WTC11 (cell line): ENCODE measurements around the gene CTIF.

Experiments
- ATF1 ChIP-seq: sonication (generic); formaldehyde crosslinking; IDR thresholded peaks from 2 replicates; pipeline ENCODE4 v1.8.1; 2023; ENCODE audit warnings: mild to moderate bottlenecking, moderate library complexity, missing genetic modification reagents
- ETV6 ChIP-seq: sonication (generic); formaldehyde crosslinking; IDR thresholded peaks from 2 replicates; pipeline ENCODE4 v1.8.1; 2022; ENCODE audit warnings: mild to moderate bottlenecking, missing genetic modification reagents
- KAT7 ChIP-seq: sonication (generic); formaldehyde crosslinking; IDR thresholded peaks from 2 replicates; pipeline ENCODE4 v1.8.1; 2023; ENCODE audit warnings: missing genetic modification reagents, mild to moderate bottlenecking, borderline replicate concordance
- NFYB ChIP-seq: sonication (generic); formaldehyde crosslinking; conservative IDR thresholded peaks from 2 replicates; pipeline ENCODE4 v1.8.0; 2022; ENCODE audit warnings: low read depth, missing genetic modification reagents
- SMAD3 ChIP-seq: sonication (generic); formaldehyde crosslinking; IDR thresholded peaks from 2 replicates; pipeline ENCODE4 v1.8.0; 2022; ENCODE audit warnings: missing genetic modification reagents, mild to moderate bottlenecking, borderline replicate concordance
- TCF7 ChIP-seq: sonication (generic); formaldehyde crosslinking; IDR thresholded peaks from 2 replicates; pipeline ENCODE4 v1.8.0; 2022; ENCODE audit warnings: mild to moderate bottlenecking, low read depth, missing genetic modification reagents, moderate library complexity
- TEAD4 ChIP-seq: sonication (generic); formaldehyde crosslinking; IDR thresholded peaks from 2 replicates; pipeline ENCODE4 v1.8.0; 2022; ENCODE audit warnings: mild to moderate bottlenecking, missing genetic modification reagents
- TP53 ChIP-seq: sonication (generic); formaldehyde crosslinking; IDR thresholded peaks from 2 replicates; pipeline ENCODE4 v1.8.1; 2023; ENCODE audit warnings: mild to moderate bottlenecking, missing genetic modification reagents
- TF ChIP-seq, protein P1 (sequence below): fragments of 200-600 bp; IDR thresholded peaks from 2 replicates; pipeline ENCODE4 v1.8.0; 2022; ENCODE audit warnings: antibody characterized with exemption
- TF ChIP-seq, protein P2 (sequence below): fragments of 250-450 bp; sonication (Bioruptor Pico); IDR thresholded peaks from 2 replicates; pipeline ENCODE4 v2.1.2; 2022; ENCODE audit warnings: mild to moderate bottlenecking, moderate library complexity
- TF ChIP-seq, protein P3 (sequence below): sonication (generic); formaldehyde crosslinking; IDR thresholded peaks from 2 replicates; pipeline ENCODE4 v1.8.0; 2022; ENCODE audit warnings: mild to moderate bottlenecking, missing genetic modification reagents
- TF ChIP-seq, protein P4 (sequence below): sonication (generic); formaldehyde crosslinking; IDR thresholded peaks from 2 replicates; pipeline ENCODE4 v1.8.0; 2023; ENCODE audit warnings: missing genetic modification reagents
- TF ChIP-seq, protein P5 (sequence below): sonication (generic); formaldehyde crosslinking; IDR thresholded peaks from 2 replicates; pipeline ENCODE4 v1.8.0; 2022; ENCODE audit warnings: mild to moderate bottlenecking, missing genetic modification reagents
- TF ChIP-seq, protein P6 (sequence below): sonication (generic); formaldehyde crosslinking; IDR thresholded peaks from 2 replicates; pipeline ENCODE4 v1.8.0; 2023; ENCODE audit warnings: mild to moderate bottlenecking, missing genetic modification reagents

DNA sequence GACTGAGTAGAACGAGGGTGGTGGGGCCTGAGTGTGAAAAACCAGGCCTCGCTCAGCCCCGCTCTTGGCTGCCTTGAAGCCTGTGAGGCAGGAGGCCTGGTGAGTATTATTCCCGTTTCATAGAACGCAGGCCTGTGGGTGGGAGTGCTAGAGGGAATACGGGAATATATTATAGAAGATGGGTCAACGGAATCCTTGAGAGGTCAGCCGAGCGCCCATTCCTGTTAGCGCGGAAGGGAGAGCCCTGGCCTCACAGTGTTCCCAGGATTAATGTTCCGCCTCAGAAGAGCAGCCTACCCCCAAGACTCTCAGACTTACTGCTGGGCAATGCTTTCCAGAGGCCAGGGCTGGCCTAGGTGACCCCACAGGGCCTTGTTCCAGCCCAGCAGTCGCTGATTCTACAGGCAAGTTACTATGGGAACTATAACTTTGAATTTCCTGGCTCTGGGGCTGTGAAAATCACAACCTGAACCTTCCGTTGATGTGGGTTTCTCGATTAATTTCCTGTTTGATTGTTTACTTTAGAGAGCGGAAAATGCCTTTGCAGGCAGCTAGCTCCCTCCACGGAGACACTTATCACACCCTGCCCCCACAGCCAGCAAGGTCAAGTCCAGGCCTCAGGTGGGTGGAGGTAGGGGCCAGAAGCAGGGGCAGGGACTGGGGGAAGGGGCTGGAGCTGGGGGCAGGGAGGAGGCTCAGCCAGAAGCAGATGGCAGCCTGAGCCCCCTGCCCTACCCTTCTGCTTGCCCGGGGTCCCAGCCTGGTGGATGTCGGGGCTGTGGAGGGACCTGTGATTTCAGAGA, 303.6 kb downstream of the CTIF start:
- TF ChIP-seq TEAD4 (CRISPR knock-in tag) (no peak), ATF1 (CRISPR knock-in tag) (no peak), KAT7 (CRISPR knock-in tag) (no peak), TCF7 (CRISPR knock-in tag) (no peak), ETV6 (CRISPR knock-in tag) (no peak), TP53 (CRISPR knock-in tag) (no peak), NFYB (CRISPR knock-in tag) (no peak), SMAD3 (CRISPR knock-in tag) (no peak)
- TF ChIP-seq, protein P1, sequence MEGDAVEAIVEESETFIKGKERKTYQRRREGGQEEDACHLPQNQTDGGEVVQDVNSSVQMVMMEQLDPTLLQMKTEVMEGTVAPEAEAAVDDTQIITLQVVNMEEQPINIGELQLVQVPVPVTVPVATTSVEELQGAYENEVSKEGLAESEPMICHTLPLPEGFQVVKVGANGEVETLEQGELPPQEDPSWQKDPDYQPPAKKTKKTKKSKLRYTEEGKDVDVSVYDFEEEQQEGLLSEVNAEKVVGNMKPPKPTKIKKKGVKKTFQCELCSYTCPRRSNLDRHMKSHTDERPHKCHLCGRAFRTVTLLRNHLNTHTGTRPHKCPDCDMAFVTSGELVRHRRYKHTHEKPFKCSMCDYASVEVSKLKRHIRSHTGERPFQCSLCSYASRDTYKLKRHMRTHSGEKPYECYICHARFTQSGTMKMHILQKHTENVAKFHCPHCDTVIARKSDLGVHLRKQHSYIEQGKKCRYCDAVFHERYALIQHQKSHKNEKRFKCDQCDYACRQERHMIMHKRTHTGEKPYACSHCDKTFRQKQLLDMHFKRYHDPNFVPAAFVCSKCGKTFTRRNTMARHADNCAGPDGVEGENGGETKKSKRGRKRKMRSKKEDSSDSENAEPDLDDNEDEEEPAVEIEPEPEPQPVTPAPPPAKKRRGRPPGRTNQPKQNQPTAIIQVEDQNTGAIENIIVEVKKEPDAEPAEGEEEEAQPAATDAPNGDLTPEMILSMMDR, result no peak
- TF ChIP-seq, protein P2, sequence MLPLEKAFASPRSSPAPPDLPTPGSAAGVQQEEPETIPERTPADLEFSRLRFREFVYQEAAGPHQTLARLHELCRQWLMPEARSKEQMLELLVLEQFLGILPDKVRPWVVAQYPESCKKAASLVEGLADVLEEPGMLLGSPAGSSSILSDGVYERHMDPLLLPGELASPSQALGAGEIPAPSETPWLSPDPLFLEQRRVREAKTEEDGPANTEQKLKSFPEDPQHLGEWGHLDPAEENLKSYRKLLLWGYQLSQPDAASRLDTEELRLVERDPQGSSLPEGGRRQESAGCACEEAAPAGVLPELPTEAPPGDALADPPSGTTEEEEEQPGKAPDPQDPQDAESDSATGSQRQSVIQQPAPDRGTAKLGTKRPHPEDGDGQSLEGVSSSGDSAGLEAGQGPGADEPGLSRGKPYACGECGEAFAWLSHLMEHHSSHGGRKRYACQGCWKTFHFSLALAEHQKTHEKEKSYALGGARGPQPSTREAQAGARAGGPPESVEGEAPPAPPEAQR, result no peak
- TF ChIP-seq, protein P3, sequence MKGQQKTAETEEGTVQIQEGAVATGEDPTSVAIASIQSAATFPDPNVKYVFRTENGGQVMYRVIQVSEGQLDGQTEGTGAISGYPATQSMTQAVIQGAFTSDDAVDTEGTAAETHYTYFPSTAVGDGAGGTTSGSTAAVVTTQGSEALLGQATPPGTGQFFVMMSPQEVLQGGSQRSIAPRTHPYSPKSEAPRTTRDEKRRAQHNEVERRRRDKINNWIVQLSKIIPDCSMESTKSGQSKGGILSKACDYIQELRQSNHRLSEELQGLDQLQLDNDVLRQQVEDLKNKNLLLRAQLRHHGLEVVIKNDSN (CRISPR knock-in tag), result no peak
- TF ChIP-seq, protein P4, sequence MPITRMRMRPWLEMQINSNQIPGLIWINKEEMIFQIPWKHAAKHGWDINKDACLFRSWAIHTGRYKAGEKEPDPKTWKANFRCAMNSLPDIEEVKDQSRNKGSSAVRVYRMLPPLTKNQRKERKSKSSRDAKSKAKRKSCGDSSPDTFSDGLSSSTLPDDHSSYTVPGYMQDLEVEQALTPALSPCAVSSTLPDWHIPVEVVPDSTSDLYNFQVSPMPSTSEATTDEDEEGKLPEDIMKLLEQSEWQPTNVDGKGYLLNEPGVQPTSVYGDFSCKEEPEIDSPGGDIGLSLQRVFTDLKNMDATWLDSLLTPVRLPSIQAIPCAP (CRISPR knock-in tag), result no peak
- TF ChIP-seq, protein P5, sequence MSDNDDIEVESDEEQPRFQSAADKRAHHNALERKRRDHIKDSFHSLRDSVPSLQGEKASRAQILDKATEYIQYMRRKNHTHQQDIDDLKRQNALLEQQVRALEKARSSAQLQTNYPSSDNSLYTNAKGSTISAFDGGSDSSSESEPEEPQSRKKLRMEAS (CRISPR knock-in tag), result no peak
- TF ChIP-seq, protein P6, sequence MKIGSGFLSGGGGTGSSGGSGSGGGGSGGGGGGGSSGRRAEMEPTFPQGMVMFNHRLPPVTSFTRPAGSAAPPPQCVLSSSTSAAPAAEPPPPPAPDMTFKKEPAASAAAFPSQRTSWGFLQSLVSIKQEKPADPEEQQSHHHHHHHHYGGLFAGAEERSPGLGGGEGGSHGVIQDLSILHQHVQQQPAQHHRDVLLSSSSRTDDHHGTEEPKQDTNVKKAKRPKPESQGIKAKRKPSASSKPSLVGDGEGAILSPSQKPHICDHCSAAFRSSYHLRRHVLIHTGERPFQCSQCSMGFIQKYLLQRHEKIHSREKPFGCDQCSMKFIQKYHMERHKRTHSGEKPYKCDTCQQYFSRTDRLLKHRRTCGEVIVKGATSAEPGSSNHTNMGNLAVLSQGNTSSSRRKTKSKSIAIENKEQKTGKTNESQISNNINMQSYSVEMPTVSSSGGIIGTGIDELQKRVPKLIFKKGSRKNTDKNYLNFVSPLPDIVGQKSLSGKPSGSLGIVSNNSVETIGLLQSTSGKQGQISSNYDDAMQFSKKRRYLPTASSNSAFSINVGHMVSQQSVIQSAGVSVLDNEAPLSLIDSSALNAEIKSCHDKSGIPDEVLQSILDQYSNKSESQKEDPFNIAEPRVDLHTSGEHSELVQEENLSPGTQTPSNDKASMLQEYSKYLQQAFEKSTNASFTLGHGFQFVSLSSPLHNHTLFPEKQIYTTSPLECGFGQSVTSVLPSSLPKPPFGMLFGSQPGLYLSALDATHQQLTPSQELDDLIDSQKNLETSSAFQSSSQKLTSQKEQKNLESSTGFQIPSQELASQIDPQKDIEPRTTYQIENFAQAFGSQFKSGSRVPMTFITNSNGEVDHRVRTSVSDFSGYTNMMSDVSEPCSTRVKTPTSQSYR, result no peak
